ENCODE measurements around the gene ASB6. TPM values are rescaled to one million over a fixed set of nuclear protein-coding genes. Genes with fewer than 3 reads are reported as not detected.

The ASB6 gene, protein sequence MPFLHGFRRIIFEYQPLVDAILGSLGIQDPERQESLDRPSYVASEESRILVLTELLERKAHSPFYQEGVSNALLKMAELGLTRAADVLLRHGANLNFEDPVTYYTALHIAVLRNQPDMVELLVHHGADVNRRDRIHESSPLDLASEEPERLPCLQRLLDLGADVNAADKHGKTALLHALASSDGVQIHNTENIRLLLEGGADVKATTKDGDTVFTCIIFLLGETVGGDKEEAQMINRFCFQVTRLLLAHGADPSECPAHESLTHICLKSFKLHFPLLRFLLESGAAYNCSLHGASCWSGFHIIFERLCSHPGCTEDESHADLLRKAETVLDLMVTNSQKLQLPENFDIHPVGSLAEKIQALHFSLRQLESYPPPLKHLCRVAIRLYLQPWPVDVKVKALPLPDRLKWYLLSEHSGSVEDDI
- total RNA-seq (2014; rRNA removed; shearing (Covaris generic)): 16.3 and 18.7 TPM in 2 replicates
- polyA plus RNA-seq (2014; cell fraction: nucleus; rRNA removed): 41.8 and 43.0 TPM in 2 replicates

- DNase-seq (ENCODE audit: extremely low read depth, low read depth): peak; percentile 95
Measured at GRCh38 chr9:129641750-129642585, at the start of gene ASB6. Gene ASB6, minus strand, starts transcription at chr9:129642151. Its CDS starts 152 bp downstream, at chr9:129641999.

DNA sequence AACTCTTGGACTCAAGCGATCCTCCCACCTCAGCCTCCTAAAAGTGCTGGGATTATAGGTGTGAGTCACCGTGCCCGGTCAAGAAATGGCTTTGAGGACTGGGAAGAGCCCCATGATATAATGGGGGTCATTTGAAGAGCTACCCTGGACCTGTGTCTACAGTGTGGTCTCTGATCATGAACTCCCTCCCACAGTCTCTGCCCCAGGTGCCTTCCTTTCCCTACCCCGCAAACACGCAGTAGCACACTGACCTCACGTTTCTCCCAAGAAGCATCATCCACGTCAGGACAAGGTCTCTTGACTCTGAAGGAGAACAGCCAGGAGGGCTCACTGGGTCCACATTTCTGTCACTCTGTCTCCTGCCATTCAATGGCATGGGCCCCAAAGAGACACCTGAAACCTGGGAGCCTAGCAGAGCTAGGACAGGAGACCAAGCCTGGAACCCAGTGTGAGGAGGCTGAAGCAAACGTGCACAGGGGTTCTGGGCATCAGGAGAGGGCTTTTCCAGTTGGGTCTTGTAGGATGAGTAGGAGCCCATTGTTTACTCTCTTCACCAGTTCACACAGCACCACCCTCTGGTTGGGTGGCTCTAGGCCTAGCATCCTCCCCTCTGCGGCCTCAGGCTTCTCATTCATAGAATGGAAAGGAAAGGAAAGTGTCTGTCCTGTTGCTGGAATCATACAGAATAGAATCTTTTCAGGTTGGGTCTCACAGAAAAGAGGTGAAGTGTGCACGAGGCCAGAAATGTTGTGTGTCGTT, 46.5 kb upstream of the ASB6 start:
- no peak for DNase-seq (ENCODE audit: extremely low read depth, low read depth)

DNA sequence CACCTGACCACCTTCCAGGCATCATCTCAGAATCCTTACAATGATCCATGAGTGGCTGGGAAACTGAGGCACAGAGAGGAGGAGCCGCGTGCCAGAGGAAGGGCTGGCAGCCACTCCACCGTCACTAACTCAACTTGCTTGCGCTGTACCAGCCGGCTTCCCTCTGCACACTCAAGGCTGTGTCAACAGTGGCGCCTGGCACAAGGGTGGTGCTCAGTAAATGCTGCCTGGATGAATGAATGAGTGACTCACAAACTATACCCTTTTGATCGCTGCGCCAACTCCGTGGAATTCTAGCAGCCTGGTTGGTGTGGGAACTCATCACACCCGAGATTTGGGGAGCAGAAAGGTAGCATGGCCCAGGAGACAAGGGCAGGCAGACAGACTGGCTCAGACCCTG, 45.4 kb upstream of the ASB6 start:
- no peak for DNase-seq (ENCODE audit: extremely low read depth, low read depth)

GRCh38 chr9:129686736-129687135, 44.8 kb upstream of the ASB6 start:
- no peak for DNase-seq (ENCODE audit: extremely low read depth, low read depth)

GRCh38 chr9:129685933-129686259, 43.9 kb upstream of the ASB6 start:
- DNase-seq (ENCODE audit: extremely low read depth, low read depth): no peak

DNA sequence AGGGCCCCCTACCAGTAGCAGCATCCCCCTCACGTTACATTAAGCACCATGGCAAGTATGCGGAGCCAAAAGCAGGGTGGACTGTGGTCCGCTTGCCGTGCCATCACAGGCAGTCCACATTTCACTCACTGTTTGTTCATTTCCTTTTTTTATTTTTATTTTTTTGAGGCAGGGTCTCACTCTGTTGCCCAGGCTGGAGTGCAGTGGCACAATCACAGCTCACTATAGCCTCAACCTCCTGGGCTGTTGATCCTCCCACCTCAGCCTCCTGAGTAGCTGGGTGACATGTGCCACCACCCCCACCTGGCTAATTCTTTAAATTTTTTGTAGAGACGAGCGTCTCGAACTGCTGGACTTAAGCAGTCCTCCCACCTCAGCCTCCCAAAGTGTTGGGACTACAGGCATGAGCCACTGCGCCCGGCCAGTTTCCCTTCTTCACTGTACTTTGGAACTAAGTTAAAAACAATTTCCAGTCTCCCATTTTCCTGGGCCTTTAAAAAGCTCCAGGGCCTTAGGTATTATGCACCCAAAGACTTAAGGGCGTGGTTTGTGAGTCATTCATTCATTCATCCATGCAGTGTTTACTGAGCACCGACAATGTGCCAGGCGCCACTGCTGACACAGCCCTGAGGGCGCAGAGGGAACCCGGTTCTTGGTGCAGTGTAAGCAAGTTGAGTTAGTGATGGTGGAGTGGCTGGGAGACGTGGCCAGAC, 43.4 kb upstream of the ASB6 start:
- peak; percentile 72 for DNase-seq (ENCODE audit: extremely low read depth, low read depth)

DNA sequence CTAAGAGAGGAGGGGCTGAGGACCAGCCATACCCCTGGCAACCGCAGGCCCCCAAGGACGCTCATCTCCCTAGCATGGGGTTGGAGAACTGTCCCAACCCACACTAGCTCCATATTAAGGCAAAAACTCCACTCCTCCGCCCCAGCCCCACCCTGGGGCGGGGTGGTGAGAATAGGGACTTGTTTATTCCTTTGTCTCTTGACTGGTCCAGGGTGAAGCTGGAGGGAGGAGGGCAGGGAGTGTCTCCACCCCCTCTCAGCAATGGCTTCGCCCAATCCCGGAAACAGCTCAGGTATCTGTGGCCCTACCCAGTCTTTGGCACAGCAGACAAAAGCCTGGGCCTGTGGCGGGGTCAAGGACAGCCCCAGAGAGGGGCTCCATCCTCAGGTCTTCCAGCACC, 40.4 kb upstream of the ASB6 start:
- no peak for DNase-seq (ENCODE audit: extremely low read depth, low read depth)

GRCh38 chr9:129681924-129682323, 40.0 kb upstream of the ASB6 start:
- no peak for DNase-seq (ENCODE audit: extremely low read depth, low read depth)

DNA sequence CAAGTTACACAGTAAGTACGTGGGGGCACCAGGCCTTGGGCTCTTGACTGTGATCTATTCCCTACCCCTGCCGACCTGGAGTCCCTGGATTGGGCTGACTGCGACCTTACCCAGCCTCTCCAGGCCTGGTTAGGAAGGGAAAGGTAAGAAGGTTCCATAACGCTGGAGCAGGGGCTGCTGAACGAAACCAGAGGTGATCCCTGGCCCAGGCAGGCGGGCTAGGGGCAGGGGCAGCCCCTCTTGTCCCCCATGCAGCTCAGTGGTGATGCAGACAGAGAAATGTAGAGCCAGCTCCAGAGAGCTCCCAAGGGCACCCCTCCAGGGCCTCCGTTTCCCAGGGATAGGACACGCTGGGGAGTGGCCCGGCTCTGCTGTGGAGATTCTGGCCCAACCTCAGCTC, 37.6 kb upstream of the ASB6 start:
- DNase-seq (ENCODE audit: extremely low read depth, low read depth): no peak

GRCh38 chr9:129678844-129679243, 36.9 kb upstream of the ASB6 start:
- no peak for DNase-seq (ENCODE audit: extremely low read depth, low read depth)

- no peak for DNase-seq (ENCODE audit: extremely low read depth, low read depth)
Measured at GRCh38 chr9:129677456-129677855, 35.5 kb upstream of the ASB6 start.

DNA sequence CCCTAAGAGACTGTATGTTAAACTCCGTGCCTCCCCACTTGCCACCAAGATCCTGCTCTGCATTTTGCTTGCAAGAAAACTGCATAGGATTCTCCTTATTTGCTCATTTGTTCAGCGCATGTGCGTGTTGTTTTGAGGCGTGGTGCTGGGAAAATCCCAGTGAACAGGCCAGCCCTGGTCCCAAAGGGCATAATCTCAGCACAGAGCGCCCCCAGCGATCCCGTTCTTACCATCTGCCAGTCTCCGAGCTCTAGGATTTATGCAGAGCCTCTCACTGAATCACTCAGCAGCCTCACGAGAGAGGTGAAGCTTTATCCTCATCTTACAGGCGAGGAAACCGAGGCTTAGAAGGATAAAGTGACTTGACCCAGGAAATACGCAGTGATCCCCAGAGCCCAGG, 35.0 kb upstream of the ASB6 start:
- peak; percentile 47 for DNase-seq (ENCODE audit: extremely low read depth, low read depth)

DNA sequence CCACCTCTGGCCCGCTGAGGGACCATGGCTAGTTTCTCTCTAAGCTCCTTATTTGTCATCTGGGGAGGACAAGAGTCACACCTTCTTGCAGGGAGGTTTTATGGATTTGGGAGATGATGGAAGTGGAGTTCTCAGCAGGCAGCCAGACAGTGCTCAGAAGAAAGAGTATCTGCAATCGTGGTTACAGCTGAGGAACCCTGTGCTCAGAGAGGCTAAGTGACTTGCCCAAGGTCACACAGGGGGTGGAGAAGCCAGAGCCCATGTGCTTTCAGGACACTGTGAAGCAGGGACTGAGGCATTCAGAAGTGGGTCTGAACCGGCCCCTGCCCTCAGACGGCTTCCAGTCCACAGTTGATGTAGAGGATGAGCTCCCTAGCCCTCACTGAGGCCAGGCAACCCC, 34.3 kb upstream of the ASB6 start:
- no peak for DNase-seq (ENCODE audit: extremely low read depth, low read depth)

DNA sequence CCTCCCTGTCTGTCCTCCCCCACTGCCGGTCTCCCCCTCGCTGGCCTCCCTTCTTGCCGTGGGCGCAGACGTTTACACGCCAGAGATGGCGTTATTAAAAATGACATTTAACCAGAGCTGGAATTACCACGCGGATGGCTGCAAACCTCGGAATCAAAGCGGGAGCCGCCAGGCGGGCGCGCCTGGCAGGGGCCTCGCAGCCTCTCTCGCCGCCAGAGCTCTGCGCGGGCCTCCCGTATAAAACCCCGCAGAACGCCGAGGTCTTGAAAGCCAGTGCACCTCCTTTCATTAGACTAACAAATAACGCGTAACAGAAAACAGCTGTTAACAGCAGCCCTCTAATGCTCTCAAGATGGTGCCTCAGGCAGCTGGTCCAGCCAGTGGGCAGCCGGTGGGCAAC, 33.7 kb upstream of the ASB6 start:
- no peak for DNase-seq (ENCODE audit: extremely low read depth, low read depth)

- DNase-seq (ENCODE audit: extremely low read depth, low read depth): no peak
Measured at GRCh38 chr9:129674229-129674628, 32.3 kb upstream of the ASB6 start.

DNA sequence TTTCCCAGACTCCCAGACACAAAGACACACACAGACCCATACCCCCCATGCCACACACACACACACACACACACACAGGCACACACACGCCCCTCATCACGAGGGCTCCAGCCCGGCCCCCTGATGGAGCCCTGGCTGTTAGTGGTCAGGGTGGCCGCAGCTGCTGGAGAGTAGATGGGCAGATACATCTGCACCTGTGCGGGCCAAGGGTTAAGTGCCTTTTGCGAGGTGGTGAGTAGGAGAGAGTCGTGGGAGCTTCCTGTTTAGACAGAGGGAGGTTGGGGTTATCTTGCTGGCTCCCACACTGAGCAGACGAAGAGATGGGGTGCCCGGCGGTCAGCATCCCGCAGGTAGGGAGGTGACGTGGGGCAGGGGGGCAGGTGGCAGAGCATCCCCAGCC, 31.7 kb upstream of the ASB6 start:
- no peak for DNase-seq (ENCODE audit: extremely low read depth, low read depth)

GRCh38 chr9:129672702-129673101, 30.8 kb upstream of the ASB6 start:
- DNase-seq (ENCODE audit: extremely low read depth, low read depth): no peak

DNA sequence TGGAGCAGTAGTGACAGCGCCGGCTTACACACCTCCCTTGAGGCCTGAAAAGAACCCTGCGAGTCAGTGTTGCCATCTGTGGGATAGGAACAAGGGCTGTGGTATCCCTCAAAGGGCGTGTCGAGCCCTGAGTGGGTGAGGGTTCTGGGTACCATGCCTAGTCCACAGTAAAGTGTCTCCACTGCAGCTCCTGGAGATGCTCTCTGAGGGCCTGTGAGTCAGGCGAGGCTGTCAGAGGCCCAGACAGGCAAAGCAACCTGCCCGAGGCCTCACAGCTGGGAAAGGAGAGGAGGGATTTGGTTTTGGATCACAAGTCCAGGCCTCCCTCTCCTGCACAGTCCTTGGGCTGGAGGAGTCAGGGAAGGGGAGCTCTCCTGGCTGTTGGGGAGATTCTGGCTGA, 29.6 kb upstream of the ASB6 start:
- no peak for DNase-seq (ENCODE audit: extremely low read depth, low read depth)

DNA sequence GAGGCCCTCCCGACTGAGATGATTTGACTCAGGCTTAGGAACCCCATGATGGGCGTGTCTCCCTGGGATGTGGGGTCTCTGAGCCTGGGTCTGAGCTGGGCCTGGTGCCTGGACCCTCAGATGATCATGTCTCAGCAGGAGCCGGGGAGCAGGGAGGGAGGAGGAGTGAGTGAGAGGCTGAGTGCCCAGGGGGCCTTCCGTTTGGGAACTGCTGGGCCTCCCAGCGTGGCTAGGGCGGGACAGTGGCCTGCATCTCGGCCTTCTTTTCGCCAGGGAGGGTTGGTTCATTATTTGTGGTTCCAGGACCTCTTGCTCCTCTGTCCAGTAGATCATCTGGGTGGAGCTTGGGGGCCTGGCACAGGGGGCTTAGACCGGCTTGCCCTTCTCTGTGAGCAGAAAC, 29.1 kb upstream of the ASB6 start:
- no peak for DNase-seq (ENCODE audit: extremely low read depth, low read depth)

- no peak for DNase-seq (ENCODE audit: extremely low read depth, low read depth)
Measured at GRCh38 chr9:129669946-129670345, 28.0 kb upstream of the ASB6 start.
